GM12874 (cell line): ENCODE results near the gene SPC24.

ENCODE experiments used
- TF ChIP-seq, protein P1 (sequence below): IDR thresholded peaks from 2 replicates; pipeline ENCODE4 v1.5.1; 2011; ENCODE audit warnings: low read depth, mild to moderate bottlenecking, control low read depth, low read length, moderate library complexity; ENCODE audit not compliant: insufficient read depth

SPC24 gene

DNA sequence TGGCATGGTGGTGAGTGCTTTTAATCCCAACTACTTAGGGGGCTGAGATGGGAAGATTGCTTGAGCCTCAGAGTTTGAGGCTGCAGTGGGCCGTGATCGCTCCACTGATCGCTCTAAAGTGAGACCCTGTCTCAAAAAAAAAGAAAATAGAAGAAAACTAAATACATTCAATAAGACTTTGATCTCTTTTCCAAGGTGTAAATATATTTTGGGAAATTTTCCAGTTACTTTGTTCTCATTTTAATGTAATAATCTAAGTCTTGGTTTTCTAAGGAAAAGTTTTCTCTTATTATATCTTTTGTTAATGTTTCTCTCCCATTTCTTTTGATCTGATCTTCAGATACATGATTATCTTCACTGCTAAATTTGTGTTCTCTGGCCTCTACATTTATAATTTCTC, 56.7 kb downstream of the SPC24 start:
- TF ChIP-seq, protein P1, sequence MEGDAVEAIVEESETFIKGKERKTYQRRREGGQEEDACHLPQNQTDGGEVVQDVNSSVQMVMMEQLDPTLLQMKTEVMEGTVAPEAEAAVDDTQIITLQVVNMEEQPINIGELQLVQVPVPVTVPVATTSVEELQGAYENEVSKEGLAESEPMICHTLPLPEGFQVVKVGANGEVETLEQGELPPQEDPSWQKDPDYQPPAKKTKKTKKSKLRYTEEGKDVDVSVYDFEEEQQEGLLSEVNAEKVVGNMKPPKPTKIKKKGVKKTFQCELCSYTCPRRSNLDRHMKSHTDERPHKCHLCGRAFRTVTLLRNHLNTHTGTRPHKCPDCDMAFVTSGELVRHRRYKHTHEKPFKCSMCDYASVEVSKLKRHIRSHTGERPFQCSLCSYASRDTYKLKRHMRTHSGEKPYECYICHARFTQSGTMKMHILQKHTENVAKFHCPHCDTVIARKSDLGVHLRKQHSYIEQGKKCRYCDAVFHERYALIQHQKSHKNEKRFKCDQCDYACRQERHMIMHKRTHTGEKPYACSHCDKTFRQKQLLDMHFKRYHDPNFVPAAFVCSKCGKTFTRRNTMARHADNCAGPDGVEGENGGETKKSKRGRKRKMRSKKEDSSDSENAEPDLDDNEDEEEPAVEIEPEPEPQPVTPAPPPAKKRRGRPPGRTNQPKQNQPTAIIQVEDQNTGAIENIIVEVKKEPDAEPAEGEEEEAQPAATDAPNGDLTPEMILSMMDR, result no peak

DNA sequence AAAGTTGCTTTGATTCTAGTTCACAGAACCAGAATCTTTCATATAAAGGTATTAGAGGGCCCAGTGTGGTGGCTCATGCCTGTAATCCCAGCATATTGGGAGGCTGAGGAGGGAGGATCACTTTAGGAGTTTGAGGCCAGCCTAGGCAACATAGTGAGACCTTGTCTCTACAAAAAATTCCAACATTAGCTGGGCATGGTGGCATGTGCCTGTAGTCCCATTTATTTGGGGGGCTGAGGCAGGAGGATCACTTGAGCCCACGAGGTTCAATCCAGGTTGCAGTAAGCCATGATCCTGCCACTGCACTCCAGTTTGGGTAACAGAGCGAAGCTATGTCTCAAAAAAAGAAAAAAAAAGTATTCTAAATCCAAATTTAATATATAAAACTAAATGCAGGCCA, 57.3 kb downstream of the SPC24 start:
- TF ChIP-seq, protein P1, result no peak

DNA sequence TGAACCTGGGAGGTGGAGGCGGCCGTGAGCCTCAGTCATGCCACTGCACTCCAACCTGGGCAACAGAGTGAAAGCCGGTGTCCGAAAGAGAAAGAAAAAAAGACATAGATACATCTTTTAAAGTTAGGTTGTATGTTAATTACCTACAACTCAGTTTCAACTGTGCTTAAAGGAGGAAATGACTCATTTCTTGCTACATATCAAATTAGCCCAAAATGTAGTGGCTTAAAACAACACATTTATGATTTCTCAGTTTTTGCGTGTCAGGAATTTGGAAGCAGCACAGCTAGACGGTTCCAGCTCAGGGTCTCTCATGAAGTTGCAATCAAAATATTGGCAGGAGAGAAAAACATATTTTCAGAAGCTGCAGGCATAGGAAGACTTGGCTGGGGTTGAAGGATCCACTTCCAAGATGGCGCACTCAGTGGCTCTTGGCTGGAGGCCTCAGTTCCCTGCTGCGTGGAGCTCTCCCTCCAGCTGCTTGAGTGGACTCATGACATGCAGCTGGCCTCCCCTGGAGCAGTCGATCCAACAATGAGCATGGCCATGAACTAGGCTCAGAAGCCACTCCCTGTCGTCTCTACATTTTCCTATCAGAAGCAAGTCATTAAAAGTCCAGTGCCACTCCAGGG, 59.3 kb downstream of the SPC24 start:
- TF ChIP-seq, protein P1, result no peak
